ENCODE data around the gene TNFSF15. TPM values are rescaled to one million over a fixed set of nuclear protein-coding genes. Genes with fewer than 3 reads are reported as not detected.

TNFSF15 gene
- total RNA-seq, 1 experiment from 2014 or later = not detected

DNA sequence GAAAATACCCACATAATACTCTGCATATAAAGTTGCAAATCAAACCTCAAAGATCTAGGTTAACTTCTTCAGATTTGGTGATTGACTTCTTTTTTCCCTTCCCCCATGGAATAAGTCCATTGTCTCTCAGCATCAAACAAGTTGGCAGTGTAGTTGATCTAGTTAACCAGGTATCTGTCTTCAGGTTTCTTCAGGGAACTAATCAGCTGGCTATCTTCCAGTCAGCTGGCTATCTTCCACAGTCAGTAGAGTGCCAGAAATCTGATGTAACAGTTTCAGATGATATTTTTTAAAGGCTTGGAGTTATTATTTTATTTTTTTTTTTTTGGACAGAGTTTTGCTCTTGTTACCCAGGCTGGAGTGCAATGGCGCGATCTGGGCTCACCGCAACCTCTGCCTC, 16.8 kb downstream of the TNFSF15 start:
- H3K4me2 ChIP-seq (ENCODE audit: low read length) = no peak overlapping the region
- ChIA-PET RAD21 (ENCODE audit: low non-redundant PET in 1 of 2, low total read pairs in 2 of 2, uncharacterized antibody in 2 of 2, unreplicated experiment in 2 of 2) (no interaction called here), POLR2A (no interaction called here), CTCF (no interaction called here)
- ATAC-seq = no peak
- H3K79me2 ChIP-seq (ENCODE audit: insufficient read depth, low read length) = no peaks in the 10 kb centered on the region
- BruUV-seq (replicated peaks) = no TSS peak
- H2AFZ ChIP-seq (ENCODE audit: low read depth, low read length, poor library complexity, severe bottlenecking) = no peak overlapping the region
- 0 out of 2 replicates have a peak, but pooled peaks cover 8% of the 10 kb centered on the region for H3K27me3 ChIP-seq (ENCODE audit: insufficient read depth, low read length)
- H3K36me3 ChIP-seq (ENCODE audit: control insufficient read depth in 1 of 2, insufficient read depth in 2 of 2, low read length in 2 of 2) = no peaks in the 10 kb centered on the region
- intact Hi-C loops (cut with micrococcal nuclease) = no loop called here
- no peak overlapping the region for H3K9ac ChIP-seq (ENCODE audit: low read length)
- DNase-seq (ENCODE audit: low read depth, low spot score) = no peak
- no peaks in the 10 kb centered on the region for H4K20me1 ChIP-seq (ENCODE audit: insufficient read depth)
- H3K4me1 ChIP-seq (ENCODE audit: control insufficient read depth in 1 of 2, insufficient read depth in 2 of 2, low read length in 2 of 2) = no peaks in the 10 kb centered on the region
- no peaks in the 10 kb centered on the region for H3K9me2 ChIP-seq (ENCODE audit: insufficient read depth)
- H3K27ac ChIP-seq (ENCODE audit: low read depth, low read length) = no peak overlapping the region
- H3K4me3 ChIP-seq (replicated peaks in 1 of 2; ENCODE audit: low read depth in 1 of 2, low read length in 2 of 2) = no peak overlapping the region
- TF ChIP-seq FOSL1 (IDR thresholded peaks at IDR 0.05; ENCODE audit: low read depth) (no peak), TCF7L2 (IDR thresholded peaks at IDR 0.05; ENCODE audit: borderline replicate concordance, extremely low read depth, insufficient read depth, insufficient read length) (no peak), SP1 (IDR thresholded peaks at IDR 0.05; ENCODE audit: low read depth) (no peak), CTCF (IDR thresholded peaks at IDR 0.05 in 2 of 3, conservative IDR thresholded peaks at IDR 0.05 in 1 of 3; ENCODE audit: borderline replicate concordance in 1 of 3, insufficient read depth in 1 of 3, low read depth in 2 of 3, low read length in 2 of 3) (no peak)
- TF ChIP-seq, protein P1, sequence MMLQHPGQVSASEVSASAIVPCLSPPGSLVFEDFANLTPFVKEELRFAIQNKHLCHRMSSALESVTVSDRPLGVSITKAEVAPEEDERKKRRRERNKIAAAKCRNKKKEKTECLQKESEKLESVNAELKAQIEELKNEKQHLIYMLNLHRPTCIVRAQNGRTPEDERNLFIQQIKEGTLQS (IDR thresholded peaks at IDR 0.05) = no peak
- no peaks in the 10 kb centered on the region for H3K9me3 ChIP-seq (ENCODE audit: control insufficient read depth in 1 of 2, insufficient read depth in 1 of 2, low read depth in 1 of 2, low read length in 2 of 2)

DNA sequence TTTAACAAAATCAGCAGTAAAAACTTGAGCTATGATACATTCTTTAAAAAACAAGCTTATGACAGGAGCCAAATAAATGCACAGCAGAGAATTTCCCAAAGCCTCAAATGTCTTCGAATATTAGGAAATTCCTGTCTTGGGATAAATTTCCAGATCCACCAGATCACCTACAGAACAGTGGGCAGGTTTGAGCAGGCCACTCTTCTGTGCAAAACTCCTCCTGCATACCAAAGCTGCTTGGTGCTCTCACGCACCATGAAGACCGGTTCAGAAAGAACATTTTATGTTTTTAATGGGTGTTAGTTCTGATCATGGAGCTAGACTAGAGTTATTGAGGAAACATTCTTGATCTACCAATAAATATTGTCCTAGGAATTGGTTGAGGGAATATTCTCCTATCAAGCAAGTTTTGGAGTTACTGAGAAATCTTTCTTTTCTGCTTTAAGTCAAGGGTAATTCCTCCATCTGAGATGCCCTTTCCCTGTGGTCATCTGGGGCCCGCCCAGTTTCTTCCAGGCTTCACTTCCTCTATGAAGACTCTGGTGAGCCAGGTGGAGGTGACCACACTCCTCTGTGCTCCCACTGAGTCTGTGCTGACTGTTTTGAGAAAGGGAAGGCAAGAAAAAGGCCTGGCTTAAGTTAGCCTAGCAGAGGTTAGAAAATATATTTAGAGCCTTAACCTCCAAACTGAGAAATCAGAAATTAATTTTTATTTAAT, 17.9 kb downstream of the TNFSF15 start:
- no TSS peak for BruUV-seq (replicated peaks)
- DNase-seq (ENCODE audit: low read depth, low spot score) (no peak), ATAC-seq (no peak)
- H3K36me3 ChIP-seq (ENCODE audit: control insufficient read depth in 1 of 2, insufficient read depth in 2 of 2, low read length in 2 of 2) = no peaks in the 10 kb centered on the region
- H3K9me3 ChIP-seq (ENCODE audit: control insufficient read depth in 1 of 2, insufficient read depth in 1 of 2, low read depth in 1 of 2, low read length in 2 of 2) = no peaks in the 10 kb centered on the region
- peaks cover 9% of the 10 kb centered on the region; the same call in 1 of the 2 replicates for H3K27me3 ChIP-seq (ENCODE audit: insufficient read depth, low read length)
- H3K9ac ChIP-seq (ENCODE audit: low read length) = no peak overlapping the region
- H3K4me3 ChIP-seq (replicated peaks in 1 of 2; ENCODE audit: low read depth in 1 of 2, low read length in 2 of 2) = no peak overlapping the region
- no peak overlapping the region for H2AFZ ChIP-seq (ENCODE audit: low read depth, low read length, poor library complexity, severe bottlenecking)
- ChIA-PET CTCF (no interaction called here), POLR2A (no interaction called here), RAD21 (ENCODE audit: low non-redundant PET in 1 of 2, low total read pairs in 2 of 2, uncharacterized antibody in 2 of 2, unreplicated experiment in 2 of 2) (no interaction called here)
- no peaks in the 10 kb centered on the region for H3K79me2 ChIP-seq (ENCODE audit: insufficient read depth, low read length)
- no peaks in the 10 kb centered on the region for H4K20me1 ChIP-seq (ENCODE audit: insufficient read depth)
- H3K4me2 ChIP-seq (ENCODE audit: low read length) = no peak overlapping the region
- no peak overlapping the region for H3K27ac ChIP-seq (ENCODE audit: low read depth, low read length)
- no peaks in the 10 kb centered on the region for H3K4me1 ChIP-seq (ENCODE audit: control insufficient read depth in 1 of 2, insufficient read depth in 2 of 2, low read length in 2 of 2)
- H3K9me2 ChIP-seq (ENCODE audit: insufficient read depth) = no peaks in the 10 kb centered on the region
- intact Hi-C loops (cut with micrococcal nuclease) = no loop called here
- no peak for TF ChIP-seq MAX (IDR thresholded peaks at IDR 0.05)
- TF ChIP-seq TCF7L2 (IDR thresholded peaks at IDR 0.05; ENCODE audit: borderline replicate concordance, extremely low read depth, insufficient read depth, insufficient read length) = no peak
- no peak for TF ChIP-seq ZNF274 (IDR thresholded peaks at IDR 0.05; ENCODE audit: low read depth, low read length)
- no peak for TF ChIP-seq CTCF (IDR thresholded peaks at IDR 0.05 in 2 of 3, conservative IDR thresholded peaks at IDR 0.05 in 1 of 3; ENCODE audit: borderline replicate concordance in 1 of 3, insufficient read depth in 1 of 3, low read depth in 2 of 3, low read length in 2 of 3)
- no peak for TF ChIP-seq RAD21 (IDR thresholded peaks at IDR 0.05; ENCODE audit: low read depth)
- TF ChIP-seq POLR2A (IDR thresholded peaks at IDR 0.05; ENCODE audit: borderline replicate concordance, extremely low read depth, insufficient read depth, insufficient read length) = no peak
- no peak for TF ChIP-seq SP1 (IDR thresholded peaks at IDR 0.05; ENCODE audit: low read depth)
